Left renal cortex interstitium (tissue), 4 donors: Measurements from ENCODE around the gene PLEKHM3. TPM values are rescaled to one million over a fixed set of nuclear protein-coding genes. Genes with fewer than 3 reads are reported as not detected.

ENCODE experiments used
- DNase-seq, 4 donors: peaks; one replicate each; pipeline ENCODE4 v3.0.0-alpha.2; 2013; ENCODE audit warnings: low read depth in 4 of 4, low spot score in 2 of 4, missing footprints in 1 of 4
- polyA plus RNA-seq, 4 donors: library from polyadenylated mRNA; unstranded; fragments of 120-200 nt; gene quantifications; one replicate each; pipeline ENCODE4 v1.2.1, GENCODE V29; 2013; ENCODE audit not compliant: insufficient read length in 4 of 4

PLEKHM3 gene
- polyA plus RNA-seq, 4 donors: 12.2 to 15.3 (median 13.4) TPM

DNA sequence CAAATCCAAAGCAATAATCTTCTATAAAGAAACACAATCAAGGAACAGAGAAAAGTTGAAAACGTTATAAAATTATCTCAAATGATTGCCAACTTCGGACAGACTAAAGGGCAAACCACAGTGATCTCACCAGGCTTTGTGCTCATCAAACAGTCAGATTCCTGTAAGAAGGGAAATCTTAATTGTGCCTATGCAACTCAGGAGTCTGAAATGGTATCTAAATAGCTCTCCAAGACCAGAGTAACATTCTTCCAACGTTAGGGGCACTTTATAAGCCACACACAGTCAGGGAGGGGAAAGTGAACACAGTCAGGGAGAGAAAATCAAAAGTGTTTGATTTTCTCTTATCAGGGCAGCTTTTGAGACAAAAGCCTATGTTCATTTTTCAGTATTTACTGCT lies 29.4 kb downstream of the PLEKHM3 start:
- no peak for DNase-seq

DNA sequence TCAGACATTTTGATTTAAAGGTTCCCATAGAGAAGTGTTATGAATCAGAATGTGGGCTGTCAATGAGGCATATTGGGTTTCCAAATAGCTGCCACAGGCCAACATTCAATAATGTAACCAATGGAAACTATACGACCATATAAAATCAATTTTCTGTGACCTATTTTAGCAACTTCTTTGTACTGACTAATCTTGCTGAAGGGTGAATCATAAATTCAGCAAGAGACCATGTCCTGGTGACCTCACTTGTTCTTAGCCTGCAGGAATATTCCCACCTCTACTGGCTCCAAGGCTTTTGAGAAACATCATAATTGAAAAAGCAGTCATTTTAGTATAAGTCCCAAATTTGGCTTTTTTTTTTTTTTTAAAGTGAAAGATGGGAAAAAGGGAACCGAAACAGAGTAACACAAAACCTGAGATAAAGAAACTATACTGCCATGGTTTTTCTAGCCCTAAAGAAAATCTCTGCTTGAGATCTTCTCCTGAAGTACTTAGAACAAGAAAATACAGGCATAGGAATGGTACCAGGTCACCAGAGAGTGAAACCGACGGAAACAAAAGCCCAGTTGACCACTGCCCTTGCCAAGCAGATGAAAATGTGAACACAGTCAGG lies 32.1 kb downstream of the PLEKHM3 start:
- DNase-seq: no peak

DNA sequence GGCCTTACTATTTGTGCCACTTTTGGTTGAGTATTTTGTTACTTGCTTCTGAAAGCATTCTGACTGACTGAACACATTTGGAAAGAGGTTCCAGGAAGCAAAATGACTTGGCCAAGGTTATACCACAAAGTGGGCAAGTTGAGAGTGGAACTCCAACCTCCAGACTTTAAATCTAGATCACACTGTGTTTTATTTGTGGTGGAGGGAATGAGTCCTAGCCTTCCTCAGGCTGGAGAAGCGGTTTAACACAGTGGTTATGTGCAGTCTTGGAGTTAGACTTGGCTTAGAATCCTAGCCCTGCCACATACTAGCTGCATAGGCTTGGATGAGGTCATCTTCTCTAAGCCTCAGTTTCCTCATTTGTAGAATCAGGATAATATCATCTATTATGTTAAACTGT lies 33.4 kb downstream of the PLEKHM3 start:
- no peak for DNase-seq

DNA sequence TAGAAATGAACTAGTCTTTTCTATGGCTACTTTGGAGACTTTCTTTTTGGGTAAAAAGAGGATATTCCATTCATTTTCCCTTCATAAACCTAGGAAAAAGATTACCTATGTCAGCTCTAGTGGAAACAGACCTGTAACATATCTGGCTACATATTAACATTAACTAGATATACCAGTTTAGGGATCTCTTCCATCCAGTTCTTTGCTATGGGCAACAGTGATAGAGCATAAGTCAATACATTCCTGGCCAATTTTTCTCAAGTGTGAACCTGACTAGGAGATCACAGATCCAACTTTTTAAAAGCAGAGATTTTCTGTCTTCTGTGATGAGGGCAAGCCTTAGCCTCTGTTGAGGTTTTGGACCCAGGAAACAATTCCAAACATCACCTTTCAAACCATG lies 34.5 kb downstream of the PLEKHM3 start:
- no peak for DNase-seq

DNA sequence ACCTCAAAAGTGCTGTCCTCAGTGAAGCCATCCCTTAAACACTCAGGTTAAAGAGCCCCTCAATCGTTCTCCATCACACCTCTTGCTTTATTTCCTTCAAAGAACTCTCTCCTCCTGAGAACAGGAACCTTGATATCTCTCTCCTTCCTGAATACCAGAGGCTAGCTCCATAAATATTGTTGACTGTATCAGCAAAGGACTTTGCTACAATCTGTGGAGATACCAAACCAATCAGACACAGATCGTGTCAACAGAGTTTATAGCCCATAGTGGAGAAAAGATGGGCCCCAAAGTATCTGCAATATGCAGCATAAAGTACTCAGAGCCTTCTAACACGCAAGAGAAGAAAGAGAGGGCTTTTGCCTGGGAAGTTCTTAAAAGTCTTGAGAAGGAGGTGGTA lies 36.4 kb downstream of the PLEKHM3 start:
- DNase-seq: no peak

DNA sequence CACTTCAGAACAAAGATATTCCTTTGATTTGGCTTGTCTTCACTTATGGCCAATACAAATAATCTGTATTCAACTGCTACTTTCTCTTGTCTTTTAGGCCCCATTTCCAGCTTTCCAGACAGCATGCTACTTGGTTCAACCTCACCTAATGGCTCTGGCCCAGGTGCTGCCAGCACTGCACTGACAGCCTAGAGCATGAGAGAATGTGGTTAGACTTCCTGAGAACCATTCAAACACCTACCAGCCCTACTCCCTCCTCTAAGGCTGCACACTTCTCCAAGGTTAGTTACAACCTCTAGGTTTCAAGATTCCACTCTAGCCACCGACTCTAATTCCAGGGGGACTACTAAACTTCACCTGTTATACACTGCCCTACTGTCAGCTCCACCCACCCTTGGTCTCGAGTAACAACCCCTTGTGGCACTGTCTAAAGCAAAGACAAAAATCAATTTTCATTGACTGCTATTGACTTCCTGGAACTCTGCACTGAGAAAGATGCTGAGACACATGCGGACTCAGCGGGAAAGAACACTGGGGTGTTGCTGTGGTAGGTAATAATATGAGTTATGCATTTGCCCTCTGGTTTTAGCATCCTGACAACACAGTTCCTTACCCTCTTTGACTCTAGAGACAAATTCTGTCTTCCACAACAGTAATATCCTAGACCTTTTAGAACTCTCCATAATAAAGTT lies 38.2 kb downstream of the PLEKHM3 start:
- DNase-seq: no peak

DNA sequence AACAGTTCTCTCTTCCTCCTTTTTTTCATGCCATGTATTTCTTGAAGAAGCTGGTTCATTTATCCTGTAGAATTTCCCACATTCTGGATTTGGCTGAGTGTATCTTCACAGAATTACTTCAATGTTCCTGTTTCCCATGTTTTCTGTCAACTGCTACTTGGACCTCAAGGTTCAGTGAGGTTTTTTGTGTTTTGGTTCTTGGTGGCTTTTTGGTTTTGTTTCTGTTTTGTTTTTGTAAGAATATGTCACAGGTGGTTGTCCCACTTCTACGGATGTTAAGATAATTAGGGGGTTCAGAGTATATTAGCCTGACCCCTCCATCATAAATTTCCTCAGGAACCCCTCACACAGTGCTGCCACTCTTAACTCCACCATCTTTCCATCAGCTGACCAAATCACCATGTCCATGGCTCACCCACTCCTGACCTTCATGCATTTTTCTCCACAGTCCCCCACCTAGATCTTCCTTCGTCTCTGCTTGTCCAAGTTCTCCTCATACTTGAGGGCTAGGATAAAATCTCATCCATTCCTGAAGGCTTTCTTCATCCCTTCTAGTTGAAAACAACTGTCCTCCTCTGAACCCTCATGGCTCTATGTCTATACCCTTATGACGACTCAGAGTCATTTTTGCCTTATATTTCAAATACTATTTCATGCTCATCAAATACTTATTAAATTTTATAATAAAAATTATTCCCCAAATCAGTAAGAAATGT lies 40.4 kb downstream of the PLEKHM3 start:
- no peak for DNase-seq

DNA sequence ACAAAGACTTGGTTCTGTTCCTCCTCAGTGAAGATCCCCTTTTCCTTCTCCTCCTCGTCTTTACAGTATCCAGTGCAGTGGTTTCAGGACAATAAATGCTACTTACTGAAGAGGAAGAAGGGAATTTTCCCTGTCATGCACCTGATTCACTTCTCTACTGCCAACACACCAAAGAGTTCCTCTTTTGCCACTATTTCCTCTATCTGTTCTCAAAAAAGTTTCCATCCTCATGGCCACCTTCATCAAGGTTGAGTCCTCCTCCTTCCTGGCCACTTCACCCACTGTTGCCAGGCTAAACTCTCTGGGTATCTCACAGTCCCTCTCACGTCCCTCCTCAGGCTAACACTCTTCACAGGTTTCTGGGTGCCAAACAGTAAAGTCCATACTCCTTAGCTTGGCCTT lies 41.7 kb downstream of the PLEKHM3 start:
- DNase-seq: no peak

DNA sequence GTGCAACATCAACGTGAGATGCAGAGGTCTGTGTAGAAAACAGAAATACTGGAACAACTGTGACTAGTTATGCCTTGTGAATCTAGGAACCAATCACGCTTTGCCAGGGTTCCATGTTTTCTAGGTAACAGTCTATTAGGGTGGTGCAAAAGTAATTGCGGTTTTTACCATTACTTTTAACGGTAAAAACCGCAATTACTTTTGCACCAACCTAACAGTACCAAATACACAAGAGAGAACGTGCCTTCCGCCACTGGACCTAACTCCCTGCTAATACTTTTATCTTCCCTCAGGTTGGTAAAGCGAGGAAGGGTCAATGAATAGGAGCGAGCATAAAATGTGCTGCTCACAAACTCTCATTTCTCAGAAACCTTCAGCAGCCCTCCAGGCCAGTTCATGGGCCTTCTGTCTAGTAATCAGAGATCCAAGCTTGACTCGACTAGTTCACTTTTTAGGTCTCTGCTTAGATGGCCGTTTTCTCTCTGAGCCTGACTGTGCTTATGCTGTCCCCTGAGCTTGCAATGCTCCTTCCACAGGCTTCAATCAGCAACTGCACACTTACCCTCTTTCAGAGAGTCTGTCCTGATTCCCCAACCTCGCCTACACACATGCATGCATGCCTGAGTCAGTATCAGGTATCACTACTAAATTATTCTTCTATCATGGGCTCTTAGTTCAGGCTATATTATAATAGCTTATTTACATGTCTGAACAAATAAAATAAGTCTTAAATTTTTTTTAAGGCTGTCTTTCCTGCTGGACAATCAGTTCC lies 47.0 kb downstream of the PLEKHM3 start:
- no peak for DNase-seq

DNA sequence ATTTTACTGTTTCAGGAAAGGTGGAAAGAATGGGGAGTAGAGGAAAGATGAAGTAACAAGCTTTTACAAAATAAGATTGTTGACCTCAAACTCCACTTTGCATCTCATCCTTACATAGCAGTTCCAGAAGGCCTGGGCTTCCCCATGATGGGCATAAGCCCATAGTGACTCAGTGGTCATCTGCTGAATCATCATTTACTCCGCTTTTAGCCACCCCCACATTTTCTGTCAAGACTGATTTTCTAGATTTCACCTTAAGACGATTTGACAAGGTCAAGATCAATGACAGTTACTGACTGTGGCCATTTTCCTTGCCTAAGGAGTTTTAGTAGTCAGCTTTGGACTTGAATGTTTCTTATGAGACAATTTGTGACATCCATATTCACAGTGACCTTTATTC lies 49.4 kb downstream of the PLEKHM3 start:
- DNase-seq: no peak

DNA sequence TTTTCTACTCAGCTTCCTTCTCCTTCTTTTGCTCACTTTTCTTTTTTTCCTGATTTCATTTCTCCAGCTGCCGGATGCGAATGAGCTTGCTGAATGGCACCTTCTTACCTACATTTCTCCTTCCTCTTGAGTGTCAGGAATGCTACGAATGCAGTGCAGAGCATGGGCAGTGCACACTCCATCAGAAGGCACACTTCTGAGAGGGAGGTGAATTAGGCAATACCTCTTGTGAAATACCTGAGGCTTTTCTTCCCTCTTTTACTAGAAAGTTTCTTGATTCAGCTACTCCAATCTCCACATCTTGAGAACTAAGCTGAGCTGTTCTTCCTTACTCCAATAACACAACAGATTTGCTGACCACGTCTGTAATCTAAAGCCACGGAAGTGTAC lies 51.1 kb downstream of the PLEKHM3 start:
- DNase-seq: no peak

DNA sequence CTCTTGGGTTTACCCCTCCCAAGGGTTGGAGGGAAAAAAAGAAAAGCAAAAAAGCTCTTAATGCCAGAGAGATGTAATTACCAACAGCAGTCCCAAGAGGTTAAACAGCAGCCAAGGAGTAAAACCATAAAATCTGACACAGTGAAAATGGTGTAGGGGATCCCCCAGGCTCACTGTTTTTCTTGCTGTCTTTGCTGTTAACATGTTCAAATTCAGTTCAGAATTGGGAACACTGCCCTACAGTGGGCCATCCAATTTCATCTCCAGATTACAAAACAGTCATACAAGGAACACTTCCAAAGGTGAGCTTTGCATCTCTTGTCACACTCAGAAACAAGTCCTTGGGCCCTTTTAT lies 54.5 kb downstream of the PLEKHM3 start:
- DNase-seq: no peak

DNA sequence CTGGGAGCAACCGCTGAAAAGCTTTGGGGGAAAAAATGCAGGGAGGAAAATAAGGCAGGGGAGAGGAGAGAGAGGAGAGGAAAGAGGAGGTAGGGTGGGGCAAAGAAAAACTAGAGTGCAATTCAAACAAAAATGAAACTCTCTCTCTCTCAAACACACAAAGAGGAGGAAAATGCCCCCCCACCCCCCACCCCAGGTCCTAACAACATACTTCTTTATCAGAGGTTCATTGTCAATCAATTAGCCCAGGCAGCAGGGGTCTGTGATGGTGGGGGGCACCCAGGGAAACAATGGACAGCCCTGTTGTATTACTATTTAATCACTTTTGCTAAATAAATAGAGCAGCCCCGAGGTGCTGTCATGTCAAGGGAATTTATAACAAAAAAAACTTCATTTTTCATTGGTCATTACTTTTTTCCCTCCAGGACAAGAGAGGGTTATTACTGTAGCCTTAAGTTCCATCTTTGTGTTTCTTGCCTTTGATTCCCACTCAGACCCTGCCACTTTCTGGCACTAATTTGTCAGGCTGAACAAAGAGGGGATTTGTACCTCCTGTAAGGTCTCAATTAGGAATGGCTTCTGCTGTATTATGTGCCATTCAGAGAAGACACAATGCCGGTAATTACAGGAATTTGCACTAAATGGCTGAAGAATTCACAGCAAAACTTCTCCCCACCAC lies 55.0 kb downstream of the PLEKHM3 start:
- no peak for DNase-seq

DNA sequence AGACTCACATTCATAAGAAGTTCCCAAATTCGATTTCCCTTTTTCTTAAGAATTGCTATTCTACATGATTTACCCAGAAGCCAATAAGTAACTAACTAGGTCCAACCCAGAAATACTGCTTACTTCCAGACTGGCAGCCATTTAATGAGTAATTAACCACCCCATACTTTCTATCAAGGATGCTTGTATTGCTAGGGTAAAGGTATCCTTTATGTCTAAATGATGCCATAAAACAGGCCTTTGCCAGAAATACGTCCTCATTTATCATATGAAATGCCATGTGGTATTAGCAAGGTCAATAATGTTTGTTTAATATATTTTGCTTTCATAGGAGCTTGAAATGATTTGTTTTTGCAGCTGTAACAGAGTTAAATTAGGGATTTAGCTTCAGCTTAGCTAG lies 56.1 kb downstream of the PLEKHM3 start:
- no peak for DNase-seq

DNA sequence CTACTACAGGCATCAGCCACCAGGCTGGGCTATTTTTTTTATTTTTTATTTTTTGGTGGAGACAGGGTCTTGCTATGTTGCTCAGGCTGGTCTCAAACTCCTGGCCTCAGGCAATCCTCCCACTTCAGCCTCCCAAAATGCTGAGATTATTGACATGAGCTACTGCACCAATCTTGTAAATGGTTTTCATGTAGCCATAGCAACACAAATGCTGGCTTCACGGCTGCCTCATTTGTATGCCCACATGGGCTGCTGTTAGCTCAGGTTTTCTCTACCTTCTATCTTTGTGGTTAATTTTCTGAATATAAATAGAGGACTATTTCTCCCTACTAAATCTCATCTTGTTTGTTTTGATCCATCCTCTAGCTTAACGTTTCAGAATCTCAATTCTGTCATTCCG lies 58.2 kb downstream of the PLEKHM3 start:
- no peak for DNase-seq

DNA sequence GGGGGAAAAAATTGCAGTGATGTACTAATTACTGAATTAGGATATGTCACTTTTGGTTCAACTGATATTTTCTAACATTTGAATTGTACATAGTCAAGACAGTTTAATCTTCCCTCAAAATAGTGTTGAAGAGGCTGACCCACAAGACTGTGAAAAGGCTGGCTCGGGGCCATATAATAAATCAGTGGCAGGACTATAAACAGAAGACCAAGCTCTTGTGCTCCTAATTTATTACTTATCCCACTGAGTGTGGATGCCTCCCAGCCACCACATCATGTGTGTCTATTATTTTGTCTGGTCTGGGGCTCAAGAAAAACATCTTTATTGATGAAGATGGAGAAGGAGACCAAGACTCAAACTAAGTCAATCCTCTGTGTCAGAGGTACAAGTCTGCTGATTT lies 64.4 kb downstream of the PLEKHM3 start:
- peak in 1 of 4 donors; percentile 41 for DNase-seq

DNA sequence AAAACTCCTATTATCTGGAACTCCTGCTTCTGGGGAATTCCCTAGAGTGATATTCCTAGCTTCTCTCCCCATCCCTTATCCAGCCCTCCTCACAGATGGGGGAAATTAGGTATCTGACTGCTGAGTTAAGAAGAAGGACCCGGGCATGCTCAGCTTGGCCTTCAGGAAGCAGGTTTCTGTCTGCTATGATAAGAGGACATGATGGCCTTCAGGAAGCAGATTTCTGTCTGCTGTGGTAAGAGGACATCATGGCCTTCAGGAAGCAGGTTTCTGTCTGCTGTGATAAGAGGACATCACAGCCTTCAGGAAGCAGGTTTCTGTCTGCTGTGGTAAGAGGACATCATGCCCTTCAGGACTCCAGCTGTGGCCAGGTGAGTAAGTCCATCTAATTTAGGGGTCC lies 65.2 kb downstream of the PLEKHM3 start:
- no peak for DNase-seq

DNA sequence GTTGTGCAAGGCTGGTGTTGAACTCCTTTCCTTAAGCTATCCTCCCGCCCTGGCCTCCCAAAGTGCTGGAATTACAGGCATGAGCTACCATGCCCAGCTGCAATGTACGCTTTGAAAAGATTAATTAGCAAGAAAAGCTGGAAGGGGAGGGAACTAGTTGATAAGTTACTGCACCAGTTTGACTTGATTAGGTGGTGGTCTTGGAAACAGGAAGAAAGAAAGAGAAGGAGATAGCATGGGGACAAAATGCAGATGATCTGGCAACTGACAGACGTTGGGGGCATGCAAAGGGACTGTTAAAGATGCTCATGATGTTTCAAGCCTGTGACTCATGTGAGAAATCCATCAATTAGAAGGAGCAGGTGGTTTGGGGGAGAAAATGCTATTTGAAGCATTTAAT lies 68.6 kb downstream of the PLEKHM3 start:
- no peak for DNase-seq

DNA sequence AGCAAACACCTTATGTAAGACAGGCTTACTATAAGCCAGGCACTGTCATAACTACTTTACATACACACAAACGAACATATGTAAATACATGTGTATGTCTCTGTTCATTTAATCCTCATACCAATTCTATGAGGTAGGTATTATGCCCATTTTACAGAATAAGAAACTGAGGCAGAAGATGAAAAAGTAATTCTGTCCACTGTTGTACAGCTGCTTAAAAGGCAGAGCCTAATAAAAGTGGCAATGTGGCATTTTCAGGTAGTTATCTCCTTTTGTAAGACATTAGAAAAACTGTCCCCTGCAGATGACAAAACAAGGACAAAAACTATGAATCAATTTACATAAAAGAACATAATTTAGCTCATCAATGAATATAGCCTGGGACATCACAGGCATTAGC lies 69.9 kb downstream of the PLEKHM3 start:
- no peak for DNase-seq

DNA sequence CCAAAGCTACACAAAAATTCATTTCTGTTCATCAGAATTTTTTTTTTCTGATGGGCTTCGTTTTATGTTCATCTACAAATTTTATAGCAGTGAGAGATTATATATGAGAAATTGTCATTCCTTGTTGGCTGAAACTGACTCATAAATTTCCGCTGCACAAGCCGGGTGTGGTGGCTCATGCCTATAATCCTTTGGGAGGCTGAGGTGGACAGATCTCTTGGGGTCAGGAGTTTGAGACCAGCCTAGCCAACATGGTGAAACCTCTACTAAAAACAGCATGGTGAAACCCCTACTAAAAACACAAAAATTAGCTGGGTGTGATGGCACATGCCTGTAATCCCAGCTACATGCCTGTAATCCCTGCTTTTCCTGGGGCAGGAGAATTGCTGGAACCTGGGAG lies 72.0 kb downstream of the PLEKHM3 start:
- no peak for DNase-seq
